Measurements from ENCODE around the gene NBPF6. TPM values are rescaled to one million over a fixed set of nuclear protein-coding genes. Genes with fewer than 3 reads are reported as not detected.
"Not testable (repeated sequence)": the region's sequence is repeated elsewhere in the genome, so short reads cannot be mapped to it uniquely, and the experiment has no call there.

Gene NBPF6
- polyA plus RNA-seq, 4 donors, result not detected

DNA sequence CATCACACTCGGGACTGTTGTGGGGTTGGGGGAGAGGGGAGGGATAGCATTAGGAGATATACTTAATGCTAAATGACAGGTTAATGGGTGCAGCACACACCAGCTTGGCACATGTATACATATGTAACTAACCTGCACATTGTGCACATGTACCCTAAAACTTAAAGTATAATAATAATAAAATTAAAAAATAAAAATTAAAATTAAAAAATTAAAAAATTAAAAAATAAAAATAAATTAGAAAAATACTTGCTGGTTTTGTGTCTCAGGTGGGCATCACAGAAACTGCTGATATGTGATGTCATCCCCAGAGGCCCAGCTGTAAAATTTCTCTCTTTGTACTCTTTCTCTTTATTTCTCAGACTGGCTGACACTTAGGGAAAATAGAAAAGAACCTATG, 44.9 kb downstream of the NBPF6 start:
- DNase-seq (ENCODE audit: low read depth in 4 of 4, low spot score in 2 of 4), result not testable (repeated sequence)

DNA sequence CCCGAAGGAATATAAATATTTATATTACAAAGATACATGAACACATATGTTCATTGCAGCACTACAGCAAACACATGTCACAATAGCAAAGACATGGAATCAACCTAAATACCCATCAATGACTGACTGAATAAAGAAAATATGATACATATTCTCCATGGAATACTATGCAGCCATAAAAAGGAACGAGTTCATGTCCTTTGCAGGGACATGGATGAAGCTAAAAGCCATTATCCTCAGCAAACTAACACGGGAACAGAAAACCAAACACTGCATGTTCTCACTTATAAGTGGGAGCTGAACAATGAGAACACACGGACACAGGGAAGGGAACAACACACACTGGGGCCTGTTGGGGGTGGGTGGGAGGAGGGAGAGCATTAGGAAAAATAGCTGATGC, 46.7 kb downstream of the NBPF6 start:
- not testable (repeated sequence) for DNase-seq (ENCODE audit: low read depth in 4 of 4, low spot score in 2 of 4)

GRCh38 chr1:108502138-108502537, 52.0 kb downstream of the NBPF6 start:
- DNase-seq (ENCODE audit: low read depth in 4 of 4, low spot score in 2 of 4), result no peak

DNA sequence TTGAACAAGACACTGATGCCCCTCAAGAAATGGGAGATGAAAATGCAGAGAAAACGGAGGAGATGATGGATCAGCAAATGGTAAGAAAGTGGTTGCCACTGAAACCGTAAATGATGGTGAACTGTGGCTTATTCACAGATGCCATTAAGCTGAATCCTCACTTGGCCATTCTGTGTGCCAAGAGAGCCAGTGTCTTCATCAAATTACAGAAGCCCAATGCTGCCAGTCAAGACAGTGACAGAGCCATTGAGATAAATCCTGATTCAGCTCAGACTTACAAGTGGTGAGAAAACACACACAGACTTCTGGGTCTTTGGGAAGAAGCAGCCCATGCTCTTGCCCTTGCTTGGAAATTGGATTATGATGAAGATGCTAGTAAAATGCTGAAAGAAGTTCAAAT, 52.5 kb downstream of the NBPF6 start:
- no peak for DNase-seq (ENCODE audit: low read depth in 4 of 4, low spot score in 2 of 4)

DNA sequence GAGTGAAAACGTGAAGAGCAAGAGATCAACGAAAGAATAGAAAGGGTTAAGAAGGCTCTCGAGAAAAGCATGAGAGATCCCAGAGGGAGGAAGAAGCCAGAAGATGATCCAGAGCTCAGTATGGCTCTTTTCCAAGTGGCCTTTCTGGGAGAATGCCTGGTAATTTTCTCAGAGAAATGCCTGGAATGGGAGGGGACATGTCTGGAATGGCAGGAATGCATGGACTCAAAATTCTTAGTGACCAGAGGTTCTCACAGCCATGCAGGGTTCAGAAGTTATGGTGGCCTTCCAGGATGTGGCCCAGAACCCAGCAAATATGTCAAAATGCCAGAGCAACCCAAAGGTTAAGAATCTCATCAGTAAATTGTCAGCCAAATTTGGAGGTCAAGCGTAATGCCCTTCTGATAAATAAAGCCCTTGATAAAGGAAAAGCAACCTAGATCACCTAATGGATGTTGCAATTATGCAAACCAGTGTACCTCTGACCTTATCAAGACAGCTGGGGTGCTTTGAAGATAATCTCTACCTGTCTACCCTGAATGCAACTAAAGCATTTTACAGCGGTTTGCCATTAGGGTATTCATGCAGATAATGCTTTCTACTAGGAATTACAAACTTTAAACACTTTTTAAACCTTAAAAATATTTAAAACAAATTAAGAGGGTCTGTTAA, 53.1 kb downstream of the NBPF6 start:
- no peak for DNase-seq (ENCODE audit: low read depth in 4 of 4, low spot score in 2 of 4)

DNA sequence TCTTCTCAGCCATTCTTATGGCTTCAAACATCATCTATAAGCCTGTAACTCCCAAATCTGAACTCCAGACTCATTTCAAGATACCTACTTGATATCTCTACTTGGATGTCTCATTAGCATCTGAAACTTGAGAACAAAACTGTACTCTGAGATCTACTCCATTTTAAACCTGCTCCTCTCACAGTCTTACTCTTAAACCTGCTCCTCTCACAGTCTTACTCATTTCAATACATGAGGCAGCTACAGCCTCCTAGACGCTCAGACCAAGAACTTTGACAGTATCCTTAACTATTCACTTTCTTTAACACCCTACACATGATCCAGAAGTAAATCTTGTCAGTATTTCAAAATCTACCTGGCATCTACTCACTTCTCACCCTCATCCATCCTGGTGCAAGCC, 54.3 kb downstream of the NBPF6 start:
- DNase-seq (ENCODE audit: low read depth in 4 of 4, low spot score in 2 of 4), result no peak

- no peak for DNase-seq (ENCODE audit: low read depth in 4 of 4, low spot score in 2 of 4)
Measured at GRCh38 chr1:108505763-108506070, 55.6 kb downstream of the NBPF6 start.

- DNase-seq (ENCODE audit: low read depth in 4 of 4, low spot score in 2 of 4), result no peak
Measured at GRCh38 chr1:108511764-108512163, 61.6 kb downstream of the NBPF6 start.

- no peak for DNase-seq (ENCODE audit: low read depth in 4 of 4, low spot score in 2 of 4)
Measured at GRCh38 chr1:108512239-108513043, 62.3 kb downstream of the NBPF6 start.

GRCh38 chr1:108513044-108513415, 62.9 kb downstream of the NBPF6 start:
- DNase-seq (ENCODE audit: low read depth in 4 of 4, low spot score in 2 of 4), result no peak

DNA sequence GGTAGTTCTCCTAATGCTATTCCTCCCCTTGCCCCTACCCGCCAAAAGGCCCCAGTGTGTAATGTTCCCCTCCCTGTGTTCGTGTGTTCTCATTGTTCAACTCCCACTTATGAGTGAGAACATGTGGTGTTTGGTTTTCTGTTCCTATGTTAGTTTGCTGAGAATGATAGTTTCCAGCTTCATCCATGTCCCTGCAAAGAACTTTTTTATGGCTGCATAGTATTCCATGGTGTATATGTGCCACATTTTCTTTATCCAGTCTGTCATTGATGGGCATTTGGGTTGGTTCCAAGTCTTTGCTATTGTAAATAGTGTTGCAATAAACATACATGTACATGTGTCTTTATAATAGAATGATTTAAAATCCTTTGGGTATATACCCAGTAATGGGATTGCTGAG, 63.8 kb downstream of the NBPF6 start:
- DNase-seq (ENCODE audit: low read depth in 4 of 4, low spot score in 2 of 4), result not testable (repeated sequence)

- not testable (repeated sequence) for DNase-seq (ENCODE audit: low read depth in 4 of 4, low spot score in 2 of 4)
Measured at GRCh38 chr1:108517301-108517897, 67.3 kb downstream of the NBPF6 start.

Other genes starting within 250 kb of the NBPF6 start
- 10 to 100 TPM; 49.7 to 59.3 (median 58.7) TPM for gene SLC25A24, start 250.0 kb upstream of the NBPF6 start, polyA plus RNA-seq (ENCODE audit: insufficient read length in 4 of 4)
- not detected for gene NBPF4, start 206.3 kb upstream of the NBPF6 start, polyA plus RNA-seq (ENCODE audit: insufficient read length in 4 of 4)
- gene EEIG2, start 109.8 kb downstream of the NBPF6 start, polyA plus RNA-seq (ENCODE audit: insufficient read length in 4 of 4), result 10 to 100 TPM; 15.6 to 21.2 (median 19.2) TPM
- 10 to 100 TPM; 11.8 to 13.2 (median 12.3) TPM for gene HENMT1, start 210.8 kb downstream of the NBPF6 start, polyA plus RNA-seq (ENCODE audit: insufficient read length in 4 of 4)
- gene PRPF38B, start 242.0 kb downstream of the NBPF6 start, polyA plus RNA-seq (ENCODE audit: insufficient read length in 4 of 4), result 10 to 100 TPM; 57.3 to 99.4 (median 80.4) TPM